Right ventricle myocardium superior (tissue), 1 donor: ENCODE data around the gene ARF5. TPM values are rescaled to one million over a fixed set of nuclear protein-coding genes. Genes with fewer than 3 reads are reported as not detected.

Experiments used
- ATAC-seq: fragments of 200-7000 bp; cut with Tn5 transposase; one replicate; pipeline ENCODE4 v1.9.1; 2020; ENCODE audit warnings: mild to moderate bottlenecking; ENCODE audit not compliant: poor library complexity
- DNase-seq: peaks from one replicate; pipeline ENCODE4 v3.0.0-alpha.2; 2020
- intact Hi-C: fragments of 100-400 bp; cut with DNase I; formaldehyde crosslinking; loops from one replicate; pipeline ENCODE4 v1.11.2; 2022
- total RNA-seq: library from RNA; stranded (reverse); fragmentation: NEBNext Ultra II Directional; extraction: Animal tissue kit (Norgen Biotek cat#: 25700); gene quantifications from one replicate; pipeline ENCODE4 v1.2.1, GENCODE V29; 2021
- donor health status: DM: no; HTN: yes; CAD: no; lungs with severe emphysema.

Gene ARF5
- total RNA-seq, 1 donor from 2014 or later: 70.5 TPM

DNA sequence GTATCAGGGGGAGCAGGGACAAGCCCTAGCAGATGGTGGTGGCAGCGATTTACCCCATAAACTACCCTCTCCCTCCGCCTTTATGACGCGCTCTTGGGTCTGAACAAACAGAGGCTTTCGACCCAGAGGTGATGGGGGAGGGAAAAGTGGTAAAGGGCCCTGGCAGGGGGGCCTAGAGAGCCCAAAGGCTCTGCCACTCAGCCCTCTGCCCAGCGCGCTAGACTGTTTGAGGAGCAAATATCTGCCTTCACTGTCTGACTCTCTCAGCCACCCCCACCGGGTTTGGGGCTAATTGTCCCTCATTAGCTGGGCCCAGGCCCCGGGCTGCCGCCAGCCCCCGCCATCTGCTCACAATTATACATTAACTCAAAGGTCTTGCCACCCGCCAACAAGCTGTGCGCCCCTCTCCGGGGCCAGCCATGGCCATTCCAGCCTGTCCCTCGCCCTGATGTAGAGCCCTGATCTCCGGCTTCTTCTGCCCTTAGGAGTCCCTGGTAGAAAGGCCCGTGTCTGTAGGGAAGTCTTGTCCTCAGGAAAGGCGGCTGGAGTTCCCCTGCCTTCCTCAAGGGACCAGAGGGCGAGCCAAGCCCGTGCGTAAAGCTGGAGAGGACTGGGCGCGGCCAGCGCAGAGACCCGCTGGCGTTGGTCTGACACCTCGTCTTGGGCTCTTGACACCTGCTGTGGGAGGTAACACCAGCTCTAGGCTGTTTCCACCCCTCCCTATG lies 31.6 kb downstream of the ARF5 start:
- intact Hi-C loops: no loop called here
- ATAC-seq (no peak), DNase-seq (no peak)

DNA sequence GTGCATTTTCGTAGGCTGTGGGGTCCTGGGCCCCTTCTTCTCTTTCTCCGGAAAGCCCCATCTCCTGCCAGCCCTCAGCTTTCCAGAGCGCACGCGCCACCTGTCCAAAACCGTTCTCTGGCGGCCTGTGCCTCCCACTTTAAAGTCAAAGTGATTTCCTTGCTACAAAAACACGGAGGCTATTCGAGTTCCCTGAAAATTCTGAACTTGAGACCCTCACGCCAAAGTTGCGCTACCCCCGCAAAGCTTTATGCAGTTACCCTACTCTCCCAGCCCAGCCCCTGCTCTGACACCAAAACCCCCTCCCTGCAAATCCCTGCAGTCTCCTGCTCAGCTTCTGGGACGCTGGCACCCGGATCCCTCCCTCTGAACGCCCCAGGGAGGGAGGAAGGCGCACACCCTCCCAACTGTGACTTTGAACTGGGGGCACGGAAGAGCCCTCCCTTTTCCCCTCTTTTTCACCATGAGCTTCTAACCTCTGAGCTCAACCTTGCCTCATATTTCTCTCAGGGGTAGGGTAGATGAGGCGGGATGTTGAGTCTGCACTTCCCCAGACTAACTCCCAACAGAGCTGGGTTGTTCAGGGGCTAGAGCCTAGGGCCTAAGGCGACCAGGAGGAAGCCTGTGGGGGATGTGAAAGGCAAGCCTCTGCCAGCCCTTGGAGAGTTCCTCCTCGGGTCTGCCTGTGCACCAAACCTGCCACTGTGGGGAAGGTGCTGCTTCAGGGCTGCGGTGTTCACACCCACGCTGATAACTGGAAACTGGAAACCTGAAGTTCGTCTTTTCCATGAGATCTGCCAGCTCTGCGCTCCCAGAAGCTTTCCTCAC lies 32.4 kb downstream of the ARF5 start:
- ATAC-seq: no peak
- intact Hi-C loops: no loop called here
- DNase-seq: no peak

DNA sequence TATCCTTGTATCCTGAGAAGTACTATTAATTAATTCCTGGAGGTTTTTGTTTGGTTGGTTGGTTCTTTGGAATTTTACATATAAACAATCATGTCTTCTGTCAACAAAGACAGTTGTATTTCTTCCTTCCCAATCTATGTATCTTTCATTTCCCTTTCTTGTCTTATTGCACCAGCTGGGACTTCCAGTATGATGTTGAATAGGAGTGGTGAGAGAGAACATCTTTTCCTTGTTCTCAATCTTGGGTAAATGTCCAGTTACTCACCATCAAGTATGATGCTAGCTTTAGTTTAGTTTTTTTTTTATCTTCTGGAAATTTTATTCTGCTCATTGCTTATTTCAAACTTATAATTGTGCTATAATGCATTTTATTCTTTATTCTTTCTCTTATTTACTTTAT lies 37.1 kb downstream of the ARF5 start:
- DNase-seq: no peak
- intact Hi-C loops: no loop called here
- ATAC-seq: no peak

DNA sequence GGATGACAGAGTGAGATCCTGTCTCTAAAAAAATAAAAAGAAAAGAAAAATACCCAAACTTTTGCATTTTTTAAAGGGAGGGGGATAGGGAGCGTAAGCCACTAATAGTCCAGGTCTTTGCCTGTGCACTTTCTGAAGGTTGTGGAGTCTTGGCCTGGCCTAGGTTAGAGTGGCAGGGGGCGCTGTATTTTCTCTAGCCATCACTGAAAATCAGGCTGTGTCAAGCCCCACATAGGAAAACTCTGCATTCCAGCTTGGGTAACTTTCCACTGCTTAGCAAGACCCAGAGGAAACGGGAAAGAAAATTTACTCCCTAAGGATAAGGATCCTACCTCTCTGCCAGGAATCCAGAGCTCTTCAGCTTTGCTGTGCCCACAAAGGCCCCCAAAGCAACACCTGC lies 40.2 kb downstream of the ARF5 start:
- intact Hi-C loops: no loop called here
- DNase-seq: no peak
- no peak for ATAC-seq

DNA sequence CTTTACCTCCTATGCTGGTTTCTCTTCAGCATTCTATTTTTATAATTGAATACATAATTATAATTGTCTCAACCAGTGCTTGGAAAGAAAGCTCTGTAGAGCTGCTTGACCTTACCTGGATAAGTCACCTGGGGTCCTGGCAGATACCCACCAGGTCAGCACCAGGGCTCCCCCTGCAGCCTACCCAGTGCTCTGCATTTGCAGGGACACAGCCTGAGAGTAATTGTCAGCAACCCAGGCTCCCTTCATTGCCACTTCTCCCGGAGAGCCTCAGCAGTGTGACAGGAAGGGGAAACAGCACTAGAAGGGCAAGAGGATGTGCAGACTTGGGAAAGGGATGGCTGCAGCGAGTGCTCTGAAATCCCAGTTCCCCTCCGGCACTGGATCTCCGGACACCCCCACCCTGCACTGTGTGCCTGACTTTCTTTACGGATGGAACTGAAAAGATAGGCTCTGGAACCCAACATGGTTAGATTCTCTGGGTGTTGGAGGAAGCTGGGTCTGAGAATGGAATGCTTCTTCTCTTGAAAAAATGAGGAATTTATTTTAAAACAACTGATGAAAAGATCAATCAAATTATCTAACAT lies 41.1 kb downstream of the ARF5 start:
- peak; percentile 31 for ATAC-seq
- DNase-seq: no peak
- intact Hi-C loops: no loop called here

DNA sequence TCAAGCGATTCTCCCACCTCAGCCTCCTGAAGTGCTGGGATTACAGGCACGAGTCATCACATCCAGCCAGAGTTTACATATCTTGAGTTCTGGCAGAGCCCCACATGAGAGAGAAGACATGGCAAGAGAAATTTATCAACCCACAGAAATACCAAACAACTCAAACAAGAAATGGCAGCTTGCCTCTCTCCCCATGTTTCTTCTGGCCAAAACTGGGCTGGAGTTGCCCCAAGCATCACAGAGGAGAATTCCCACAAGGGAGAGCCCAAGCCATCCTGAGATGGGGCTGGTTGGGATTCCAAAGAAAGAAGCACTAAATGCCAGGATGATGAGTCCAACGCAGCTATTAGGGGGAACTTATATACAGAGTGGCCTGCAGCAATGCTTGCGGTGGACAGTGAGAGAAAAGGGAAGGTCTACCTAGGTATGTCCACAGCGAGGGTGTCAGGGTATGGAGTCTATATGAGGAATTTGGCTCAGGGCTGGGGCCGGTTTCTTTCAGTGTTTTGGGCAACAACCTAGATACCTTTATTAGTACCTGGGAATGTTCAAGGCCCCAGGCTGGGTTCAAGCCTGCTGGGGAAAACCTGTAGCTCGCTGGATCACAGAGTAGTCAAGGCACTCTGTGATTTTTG lies 44.2 kb downstream of the ARF5 start:
- intact Hi-C loops: no loop called here
- no peak for DNase-seq
- no peak for ATAC-seq

DNA sequence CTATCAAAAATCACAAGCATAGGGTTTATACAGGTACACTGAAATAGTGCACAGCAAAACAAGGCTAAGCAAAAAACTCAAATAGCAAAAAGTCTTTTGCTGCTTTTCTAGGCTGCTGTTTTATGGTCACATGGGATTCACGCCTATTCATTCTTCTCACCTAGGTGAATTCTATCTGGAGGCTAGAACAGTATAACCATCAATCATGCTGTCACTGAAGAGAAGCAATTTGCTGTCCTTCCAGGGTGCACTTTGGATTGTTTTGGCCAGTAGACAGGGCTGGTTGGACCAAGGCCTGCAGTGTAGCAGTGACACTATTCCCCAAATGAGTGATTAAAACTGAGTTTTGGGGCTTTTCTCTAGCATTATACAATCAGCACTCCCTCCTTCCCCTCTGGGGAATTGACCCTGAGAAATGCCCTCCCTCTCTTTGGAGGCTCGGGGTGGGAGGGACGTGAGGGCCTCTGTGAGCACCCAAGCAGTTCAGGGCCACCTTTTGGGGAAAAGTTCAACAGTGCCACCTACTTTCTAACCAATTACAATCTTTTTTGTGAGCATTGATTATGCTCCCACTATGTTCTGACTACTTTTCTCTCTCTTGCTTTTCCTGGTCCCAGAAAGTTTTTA lies 47.6 kb downstream of the ARF5 start:
- intact Hi-C loops: no loop called here
- no peak for ATAC-seq
- DNase-seq: no peak

DNA sequence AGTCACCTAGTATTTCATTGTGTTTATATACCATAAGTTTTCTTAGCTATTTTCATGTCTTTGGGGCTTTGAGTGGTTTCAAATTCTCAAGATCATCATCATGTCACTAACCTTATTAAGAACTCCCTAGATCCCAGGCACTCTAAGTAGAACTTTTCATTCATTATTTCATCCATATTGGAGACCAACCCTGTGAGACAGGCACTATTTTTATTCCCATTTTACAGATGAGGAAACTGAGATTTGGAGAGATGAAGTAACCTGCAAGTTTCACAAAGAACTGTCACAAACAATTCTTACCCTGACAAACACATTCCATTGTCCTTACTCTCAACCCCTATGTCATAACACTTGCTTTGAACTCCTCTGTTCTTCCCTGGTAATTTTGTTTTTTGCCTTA lies 50.0 kb downstream of the ARF5 start:
- ATAC-seq (no peak), DNase-seq (no peak)
- intact Hi-C loops: no loop called here

Other genes with a start within 250 kb of the ARF5 start
- gene ZNF800, start 195.7 kb upstream of the ARF5 start, total RNA-seq: 17.6 TPM
- gene GCC1, start 2.8 kb upstream of the ARF5 start, total RNA-seq: 7.0 TPM
- gene FSCN3, start 5.3 kb downstream of the ARF5 start, total RNA-seq: not detected
- gene PAX4, start 29.7 kb downstream of the ARF5 start, total RNA-seq: not detected
- gene SND1, start 63.8 kb downstream of the ARF5 start, total RNA-seq: 81.9 TPM